Prostate gland (tissue), 2 donors: ENCODE data around the gene ANKK1. TPM values are rescaled to one million over a fixed set of nuclear protein-coding genes. Genes with fewer than 3 reads are reported as not detected.

Experiments
- DNase-seq: peaks from one replicate; pipeline ENCODE4 v3.0.0-alpha.2; 2019; ENCODE audit warnings: low spot score
- H3K27ac ChIP-seq, 2 donors: fragments of 200-600 bp; sonication (generic); 2 replicates each; pipeline ENCODE4 v1.5.1; 2017 to 2019
- H3K27me3 ChIP-seq: fragments of 200-600 bp; sonication (generic); replicated peaks from 2 replicates; pipeline ENCODE4 v1.5.1; 2019; ENCODE audit not compliant: insufficient read depth
- H3K36me3 ChIP-seq, 2 donors: fragments of 200-600 bp; sonication (generic); 1 replicate in 1 of 2; 2 replicates in 1 of 2; pipeline versions ENCODE4 v1.5.1 to v1.8.1; 2017 to 2019
- H3K4me1 ChIP-seq: fragments of 200-600 bp; sonication (generic); replicated peaks from 2 replicates; pipeline ENCODE4 v1.5.1; 2019
- H3K4me3 ChIP-seq, 2 donors: fragments of 200-600 bp; sonication (generic); 2 replicates each; pipeline ENCODE4 v1.5.1; 2017 to 2019
- H3K9me3 ChIP-seq: fragments of 200-600 bp; sonication (generic); 2 replicates; pipeline ENCODE4 v1.5.1; 2017
- POLR2A ChIP-seq: fragments of 450-650 bp; IDR thresholded peaks from one replicate; pipeline ENCODE4 v1.6.1; 2016; ENCODE audit warnings: antibody characterized with exemption, mild to moderate bottlenecking
- POLR2AphosphoS5 ChIP-seq: sonication (generic); formaldehyde crosslinking; IDR thresholded peaks from one replicate; pipeline ENCODE4 v1.6.1; 2017; ENCODE audit warnings: antibody characterized with exemption
- WGBS: methylation state at CpG from one replicate; pipeline ENCODE4 v1.1.5; 2018; 5-methylcytosine and 5-hydroxymethylcytosine counted together
- intact Hi-C: fragments of 100-400 bp; cut with DNase I; formaldehyde crosslinking; loops from one replicate; pipeline ENCODE4 v1.14.2; 2022
- total RNA-seq, 2 donors: library from RNA; depleted of rRNA; stranded (reverse); fragments of >200 nt; gene quantifications; one replicate each; pipeline ENCODE4 v1.1.0, GENCODE V29; 2016
- TF ChIP-seq, protein P1 (sequence below), 4 experiments: fragments of 200-600 bp in 2 of 4; fragments of 450-650 bp in 2 of 4; sonication (generic) in 2 of 4; IDR thresholded peaks; 1 replicate in 3 of 4; 2 replicates in 1 of 4; pipeline ENCODE4 v1.5.1; 2016 to 2019; ENCODE audit warnings: antibody characterized with exemption in 4 of 4, mild to moderate bottlenecking in 2 of 4, moderate library complexity in 2 of 4

ANKK1 gene
- total RNA-seq, 2 donors from 2014 or later = 0.97 to 2.4 TPM

DNA sequence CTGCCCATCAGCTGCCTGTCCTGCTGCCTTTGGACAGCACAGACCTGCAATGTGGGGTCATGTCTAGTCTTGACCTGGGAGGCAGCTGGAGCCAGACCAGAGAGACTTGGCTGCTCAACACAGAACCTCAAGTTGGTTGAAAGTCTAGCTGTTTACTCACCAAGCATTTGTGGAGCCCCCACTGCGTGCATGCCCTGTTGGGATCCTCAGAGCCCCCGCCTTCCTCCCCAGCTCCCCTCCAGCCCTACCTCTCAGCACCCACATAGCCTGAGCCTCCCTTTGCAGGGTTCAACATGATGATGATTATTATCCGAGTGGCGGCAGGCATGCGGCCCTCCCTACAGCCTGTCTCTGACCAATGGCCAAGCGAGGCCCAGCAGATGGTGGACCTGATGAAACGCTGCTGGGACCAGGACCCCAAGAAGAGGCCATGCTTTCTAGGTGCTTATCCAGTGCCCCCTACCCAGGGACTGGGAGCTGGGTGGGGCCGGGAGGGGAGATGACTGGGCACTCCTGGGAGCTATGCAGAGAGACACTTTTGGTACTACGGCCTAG, 8.3 kb downstream of the ANKK1 start:
- intact Hi-C loops = no loop called here
- DNase-seq = no peak
- Histone ChIP-seq H3K27me3 (no peaks in the 10 kb centered on the region), H3K27ac (no peak overlapping the region), H3K36me3 (no peaks in the 10 kb centered on the region), H3K9me3 (no peaks in the 10 kb centered on the region), H3K4me3 (no peak overlapping the region), H3K4me1 (no peaks in the 10 kb centered on the region)
- TF ChIP-seq POLR2AphosphoS5 (no peak), POLR2A (no peak)
- TF ChIP-seq, protein P1, sequence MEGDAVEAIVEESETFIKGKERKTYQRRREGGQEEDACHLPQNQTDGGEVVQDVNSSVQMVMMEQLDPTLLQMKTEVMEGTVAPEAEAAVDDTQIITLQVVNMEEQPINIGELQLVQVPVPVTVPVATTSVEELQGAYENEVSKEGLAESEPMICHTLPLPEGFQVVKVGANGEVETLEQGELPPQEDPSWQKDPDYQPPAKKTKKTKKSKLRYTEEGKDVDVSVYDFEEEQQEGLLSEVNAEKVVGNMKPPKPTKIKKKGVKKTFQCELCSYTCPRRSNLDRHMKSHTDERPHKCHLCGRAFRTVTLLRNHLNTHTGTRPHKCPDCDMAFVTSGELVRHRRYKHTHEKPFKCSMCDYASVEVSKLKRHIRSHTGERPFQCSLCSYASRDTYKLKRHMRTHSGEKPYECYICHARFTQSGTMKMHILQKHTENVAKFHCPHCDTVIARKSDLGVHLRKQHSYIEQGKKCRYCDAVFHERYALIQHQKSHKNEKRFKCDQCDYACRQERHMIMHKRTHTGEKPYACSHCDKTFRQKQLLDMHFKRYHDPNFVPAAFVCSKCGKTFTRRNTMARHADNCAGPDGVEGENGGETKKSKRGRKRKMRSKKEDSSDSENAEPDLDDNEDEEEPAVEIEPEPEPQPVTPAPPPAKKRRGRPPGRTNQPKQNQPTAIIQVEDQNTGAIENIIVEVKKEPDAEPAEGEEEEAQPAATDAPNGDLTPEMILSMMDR (IDR thresholded peaks at IDR 0.05) = no peak
- 94% methylated on average over 9 of the region's 9 CpGs for WGBS

DNA sequence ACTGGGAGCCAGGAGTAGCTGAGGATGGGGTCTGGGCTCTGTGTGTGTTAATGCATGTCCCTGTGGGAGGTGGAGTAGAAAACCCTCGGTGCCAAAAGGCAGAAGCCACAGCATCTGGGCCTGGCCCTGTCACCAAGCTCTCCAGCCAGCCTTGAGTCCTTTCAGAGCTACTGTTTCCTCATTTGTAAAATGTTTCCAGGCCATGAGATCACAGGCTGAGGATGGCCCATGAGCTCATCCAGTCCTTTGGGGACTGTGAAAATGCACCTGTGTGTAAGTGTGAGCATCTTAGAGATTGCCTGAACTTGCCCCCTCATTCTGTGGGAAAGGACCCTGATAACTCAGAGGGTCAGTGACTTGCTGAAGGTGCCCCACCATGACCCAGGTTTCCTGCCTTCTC, 9.1 kb downstream of the ANKK1 start:
- DNase-seq = no peak
- intact Hi-C loops = no loop called here
- 58% methylated on average over 1 of the region's 1 CpG for WGBS

DNA sequence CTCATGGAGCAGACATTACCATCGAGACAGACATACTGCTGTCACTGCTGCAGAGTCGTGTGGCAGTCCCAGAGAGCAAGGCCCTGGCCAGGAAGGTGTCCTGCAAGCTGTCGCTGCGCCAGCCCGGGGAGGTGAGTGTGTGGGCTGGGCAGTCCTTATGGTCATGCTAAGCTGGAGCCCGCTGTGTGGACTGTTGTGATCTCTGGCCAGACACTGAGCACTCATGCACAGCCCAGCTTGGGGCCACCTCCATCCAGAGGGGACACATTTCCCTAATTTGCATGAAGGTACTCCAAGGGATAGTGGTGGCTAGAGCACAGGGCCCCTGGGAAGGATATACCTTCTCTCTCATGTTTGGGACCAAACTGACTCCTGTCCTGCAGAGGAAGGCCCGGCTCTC, 9.6 kb downstream of the ANKK1 start:
- intact Hi-C loops = no loop called here

More for the DNA sequence above, 9.1 kb downstream of the ANKK1 start:
- Histone ChIP-seq H3K4me3 (no peak overlapping the region), H3K27me3 (no peaks in the 10 kb centered on the region), H3K9me3 (no peaks in the 10 kb centered on the region), H3K36me3 (no peaks in the 10 kb centered on the region), H3K27ac (no peak overlapping the region), H3K4me1 (no peaks in the 10 kb centered on the region)
- TF ChIP-seq POLR2A (no peak), POLR2AphosphoS5 (no peak)
- TF ChIP-seq, protein P1 (IDR thresholded peaks at IDR 0.05) = no peak

DNA sequence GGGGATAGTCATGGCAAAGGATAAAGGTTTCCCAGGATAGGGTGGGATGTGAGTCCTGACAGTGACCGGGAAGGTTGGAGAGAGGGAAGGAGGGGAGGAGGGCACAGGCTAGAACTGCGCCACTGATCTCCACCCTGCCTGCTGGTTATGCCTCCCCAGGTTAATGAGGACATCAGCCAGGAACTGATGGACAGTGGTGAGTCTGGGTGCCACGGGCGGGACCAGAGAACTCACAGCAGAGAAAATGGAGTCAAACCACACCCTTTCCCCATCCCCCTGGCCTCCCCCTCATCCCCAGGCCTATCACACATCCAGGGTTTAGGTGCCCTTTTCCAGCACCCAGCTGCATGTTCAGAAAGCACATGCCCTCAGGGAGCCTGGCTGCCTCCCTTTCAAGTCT, 10.2 kb downstream of the ANKK1 start:
- DNase-seq = no peak
- intact Hi-C loops = no loop called here
- Histone ChIP-seq H3K36me3 (no peaks in the 10 kb centered on the region), H3K9me3 (no peaks in the 10 kb centered on the region), H3K4me1 (no peaks in the 10 kb centered on the region), H3K4me3 (no peak overlapping the region), H3K27me3 (no peaks in the 10 kb centered on the region), H3K27ac (no peak overlapping the region)
- 84% methylated on average over 4 of the region's 4 CpGs for WGBS
- TF ChIP-seq, protein P1 (IDR thresholded peaks at IDR 0.05) = no peak
- TF ChIP-seq POLR2AphosphoS5 (no peak), POLR2A (no peak)

More for the DNA sequence above, 9.6 kb downstream of the ANKK1 start:
- 75% methylated on average over 7 of the region's 7 CpGs for WGBS
- Histone ChIP-seq H3K36me3 (no peaks in the 10 kb centered on the region), H3K27ac (no peak overlapping the region), H3K9me3 (no peaks in the 10 kb centered on the region), H3K4me3 (no peak overlapping the region), H3K4me1 (no peaks in the 10 kb centered on the region), H3K27me3 (no peaks in the 10 kb centered on the region)
- no peak for TF ChIP-seq POLR2AphosphoS5
- TF ChIP-seq, protein P1 (IDR thresholded peaks at IDR 0.05) = no peak
- TF ChIP-seq POLR2A = no peak
- DNase-seq = no peak

DNA sequence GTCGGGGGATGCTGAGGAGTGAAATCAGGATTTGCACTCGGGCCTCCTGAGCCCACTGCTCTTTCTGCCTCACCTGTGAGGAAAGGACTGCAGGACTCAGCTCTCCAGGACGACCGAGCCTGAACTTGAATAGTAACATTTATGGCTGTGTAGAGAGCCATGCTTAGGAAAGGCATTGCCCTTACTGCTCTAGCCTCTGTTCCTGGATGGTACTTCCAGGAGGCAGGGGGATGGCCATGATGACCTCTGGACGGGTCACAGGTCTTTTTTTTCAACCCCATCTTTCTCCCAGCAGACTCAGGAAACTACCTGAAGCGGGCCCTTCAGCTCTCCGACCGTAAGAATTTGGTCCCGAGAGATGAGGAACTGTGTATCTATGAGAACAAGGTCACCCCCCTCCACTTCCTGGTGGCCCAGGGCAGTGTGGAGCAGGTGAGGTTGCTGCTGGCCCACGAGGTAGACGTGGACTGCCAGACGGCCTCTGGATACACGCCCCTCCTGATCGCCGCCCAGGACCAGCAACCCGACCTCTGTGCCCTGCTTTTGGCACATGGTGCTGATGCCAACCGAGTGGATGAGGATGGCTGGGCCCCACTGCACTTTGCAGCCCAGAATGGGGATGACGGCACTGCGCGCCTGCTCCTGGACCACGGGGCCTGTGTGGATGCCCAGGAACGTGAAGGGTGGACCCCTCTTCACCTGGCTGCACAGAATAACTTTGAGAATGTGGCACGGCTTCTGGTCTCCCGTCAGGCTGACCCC, 11.3 kb downstream of the ANKK1 start:
- DNase-seq = no peak
- Histone ChIP-seq H3K36me3 (no peaks in the 10 kb centered on the region), H3K4me1 (no peaks in the 10 kb centered on the region), H3K27me3 (no peaks in the 10 kb centered on the region), H3K4me3 (no peak overlapping the region), H3K9me3 (no peaks in the 10 kb centered on the region), H3K27ac (no peak overlapping the region)
- WGBS = 90% methylated on average over 23 of the region's 24 CpGs
- intact Hi-C loops = no loop called here
- TF ChIP-seq POLR2AphosphoS5 = no peak
- TF ChIP-seq, protein P1 (IDR thresholded peaks at IDR 0.05) = no peak
- no peak for TF ChIP-seq POLR2A
